Measurements from ENCODE around the gene LGALS14. TPM values are rescaled to one million over a fixed set of nuclear protein-coding genes. Genes with fewer than 3 reads are reported as not detected.
"Not testable (repeated sequence)": the region's sequence is repeated elsewhere in the genome, so short reads cannot be mapped to it uniquely, and the experiment has no call there.

The LGALS14 gene
- polyA plus RNA-seq, 10 donors = 0.30 to 0.81 (median 0.56) TPM; not detected in 2

- DNase-seq = no peak
These were observed 11.5 kb upstream of the LGALS14 start for GRCh38 chr19:39692822-39693221.

DNA sequence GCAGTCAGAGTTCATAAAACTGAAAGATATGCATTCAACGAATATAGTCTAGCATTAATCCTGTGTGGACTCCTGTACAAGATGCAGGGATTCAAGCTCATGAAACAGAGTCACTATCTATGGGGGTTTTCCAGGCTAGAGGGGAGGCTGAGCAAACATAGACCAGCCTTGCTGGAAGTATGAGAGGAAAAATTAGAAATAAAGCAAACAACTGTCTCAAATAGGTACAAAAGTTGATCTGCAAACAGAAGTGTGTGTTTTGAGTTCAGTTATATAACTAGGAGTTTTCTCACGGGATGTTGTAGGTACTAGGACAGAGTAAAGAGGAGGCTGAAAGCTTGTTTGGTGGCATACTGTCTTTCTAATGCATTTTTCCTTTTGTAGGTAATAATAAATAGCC is 8.5 kb upstream of the LGALS14 start:
- no peak for DNase-seq

DNA sequence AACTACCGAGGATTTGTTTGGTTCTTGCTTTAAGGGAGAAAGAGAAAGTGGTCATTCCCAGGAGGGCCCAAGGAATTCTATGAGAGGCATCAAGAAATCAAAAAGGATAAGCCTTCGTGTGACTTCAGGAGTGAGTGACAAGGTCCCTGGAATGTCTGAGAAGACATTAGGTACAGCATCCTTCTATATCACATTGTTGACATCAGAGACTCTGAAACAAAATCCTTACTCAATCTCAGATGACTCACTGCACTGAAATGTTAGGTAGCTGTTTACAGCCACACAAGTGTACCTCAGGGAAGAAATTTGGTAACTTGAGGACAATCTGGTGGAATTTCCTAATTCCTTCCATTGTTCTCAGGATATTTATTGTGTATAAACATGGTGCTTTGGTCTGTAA is 7.9 kb upstream of the LGALS14 start:
- no peak for DNase-seq

- no peak for DNase-seq
These were observed 5.7 kb upstream of the LGALS14 start for GRCh38 chr19:39698535-39698934.

- no peak for DNase-seq
These were observed 3.0 kb upstream of the LGALS14 start for GRCh38 chr19:39701291-39701690.

DNA sequence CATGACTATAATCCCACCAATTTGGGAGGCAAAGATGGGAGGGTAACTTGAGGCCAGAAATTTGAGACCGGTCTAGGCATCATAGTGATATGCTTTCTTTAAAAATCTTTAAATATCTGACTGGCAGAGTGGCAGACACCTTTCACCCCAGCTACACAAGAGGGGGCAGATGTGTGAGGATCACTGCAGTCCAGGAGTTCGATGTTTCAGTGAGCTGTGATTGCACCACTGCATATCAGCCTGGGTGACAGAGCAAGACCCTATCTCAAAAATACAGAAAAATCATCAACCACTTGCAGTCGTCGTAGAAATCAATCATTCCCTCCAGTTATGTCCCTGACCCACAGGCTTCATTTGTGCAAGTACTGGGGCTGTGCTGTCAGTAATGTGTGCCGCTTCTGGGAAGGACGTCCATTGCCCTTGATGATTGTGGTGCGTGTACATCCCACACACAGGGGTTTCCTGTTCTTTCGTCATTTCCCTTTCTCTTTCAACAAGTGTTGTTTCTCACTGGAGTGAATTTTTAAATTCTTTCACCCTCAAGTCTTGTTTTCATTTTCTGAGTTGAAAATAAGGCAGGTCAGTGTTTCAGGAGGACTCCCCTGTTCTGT is 1.4 kb downstream of the LGALS14 start:
- DNase-seq = no peak

- DNase-seq = no peak
These were observed 4.3 kb downstream of the LGALS14 start for GRCh38 chr19:39708594-39708993.

DNA sequence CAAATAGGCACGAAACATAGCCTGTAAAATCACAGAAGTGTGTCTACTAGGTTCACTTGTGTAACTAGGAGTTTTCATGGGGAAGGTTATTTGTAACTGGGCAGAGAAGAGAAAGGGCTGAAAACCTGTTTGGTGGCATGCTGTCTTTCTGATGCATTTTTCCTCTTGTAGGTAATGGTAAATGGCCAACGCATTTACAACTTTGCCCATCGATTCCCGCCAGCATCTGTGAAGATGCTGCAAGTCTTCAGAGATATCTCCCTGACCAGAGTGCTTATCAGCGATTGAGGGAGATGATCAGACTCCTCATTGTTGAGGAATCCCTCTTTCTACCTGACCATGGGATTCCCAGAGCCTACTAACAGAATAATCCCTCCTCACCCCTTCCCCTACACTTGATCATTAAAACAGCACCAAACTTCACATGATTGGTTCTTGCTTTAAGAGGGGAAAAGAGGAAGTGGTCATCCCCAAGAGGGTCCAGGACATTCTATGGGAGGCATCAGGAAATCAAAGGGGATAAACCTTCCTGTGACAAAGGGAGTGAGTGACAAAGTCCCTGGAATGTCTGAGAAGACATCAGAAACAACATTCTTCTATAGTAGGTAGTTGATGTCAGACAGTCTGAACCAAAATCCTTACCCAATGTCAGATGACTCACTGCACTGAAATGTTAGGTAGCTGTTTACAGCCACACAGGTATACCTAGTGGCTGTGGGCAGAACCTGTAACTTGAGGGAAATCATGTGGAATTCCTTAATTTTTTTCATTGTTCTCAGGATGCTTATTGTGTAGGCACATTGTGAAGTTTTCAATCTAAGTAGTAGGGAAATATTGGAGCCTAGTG is 5.0 kb downstream of the LGALS14 start:
- DNase-seq = no peak

GRCh38 chr19:39710333-39710890 is 6.1 kb downstream of the LGALS14 start:
- DNase-seq = no peak

GRCh38 chr19:39720144-39720543 is 15.9 kb downstream of the LGALS14 start:
- DNase-seq = not testable (repeated sequence)

DNA sequence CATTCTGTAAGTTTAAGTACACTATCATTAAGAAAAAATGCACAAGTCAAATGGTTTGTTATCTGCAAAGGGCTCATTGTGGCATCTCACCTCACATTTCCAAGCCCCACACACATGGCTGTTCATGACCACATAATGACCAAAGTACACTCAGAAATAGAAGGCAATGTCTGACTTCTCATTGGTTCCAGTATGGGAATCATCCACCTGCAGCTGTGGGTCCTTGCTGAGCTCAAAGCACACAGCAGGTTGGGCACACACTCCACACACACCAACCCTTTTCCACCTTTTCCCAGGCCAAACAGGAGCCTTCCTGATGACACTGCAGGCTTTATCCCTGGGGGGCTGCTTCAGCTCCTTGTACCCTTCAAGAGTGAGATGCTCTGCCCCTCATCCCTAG is 21.7 kb downstream of the LGALS14 start:
- DNase-seq = no peak

- no peak for DNase-seq
These were observed 23.0 kb downstream of the LGALS14 start for GRCh38 chr19:39727070-39727800.

GRCh38 chr19:39728040-39728439 is 23.8 kb downstream of the LGALS14 start:
- no peak for DNase-seq

DNA sequence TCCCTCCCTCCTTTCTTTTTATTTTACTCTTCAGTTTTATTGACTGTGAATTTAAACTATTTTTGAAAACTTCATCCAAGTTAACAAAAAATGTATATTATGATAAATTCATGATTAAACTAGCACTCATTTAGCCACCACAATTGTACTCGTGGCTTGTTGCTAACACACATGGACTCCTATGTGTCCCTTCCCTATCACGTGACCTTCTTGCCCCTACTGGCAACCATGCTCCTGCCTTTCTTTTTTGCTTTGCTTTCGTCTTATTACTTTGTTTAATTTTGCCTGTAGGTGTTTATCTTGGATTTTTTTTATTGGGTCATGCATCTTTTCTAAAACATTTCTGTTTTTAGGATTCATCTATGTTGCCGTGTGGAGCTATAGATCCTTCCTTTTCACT is 25.3 kb downstream of the LGALS14 start:
- DNase-seq = no peak

DNA sequence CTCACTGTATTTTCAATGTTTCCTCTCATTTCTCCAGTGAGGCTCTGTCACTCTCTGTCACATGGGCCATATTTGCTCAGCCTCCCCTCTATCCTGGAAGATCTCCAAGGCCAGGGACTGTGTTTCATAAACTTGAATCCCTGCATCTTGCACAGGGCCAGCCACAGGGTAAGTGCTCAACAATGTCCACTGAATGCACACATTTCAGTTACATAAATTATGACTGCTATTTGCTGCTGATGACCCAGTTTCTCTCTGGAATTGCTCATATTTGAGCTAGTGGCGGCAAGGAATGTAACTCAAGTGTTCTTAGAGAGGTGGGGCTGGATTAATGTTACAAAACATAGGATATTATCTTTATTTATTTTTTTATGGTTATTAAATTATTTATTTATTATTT is 27.4 kb downstream of the LGALS14 start:
- DNase-seq = no peak

DNA sequence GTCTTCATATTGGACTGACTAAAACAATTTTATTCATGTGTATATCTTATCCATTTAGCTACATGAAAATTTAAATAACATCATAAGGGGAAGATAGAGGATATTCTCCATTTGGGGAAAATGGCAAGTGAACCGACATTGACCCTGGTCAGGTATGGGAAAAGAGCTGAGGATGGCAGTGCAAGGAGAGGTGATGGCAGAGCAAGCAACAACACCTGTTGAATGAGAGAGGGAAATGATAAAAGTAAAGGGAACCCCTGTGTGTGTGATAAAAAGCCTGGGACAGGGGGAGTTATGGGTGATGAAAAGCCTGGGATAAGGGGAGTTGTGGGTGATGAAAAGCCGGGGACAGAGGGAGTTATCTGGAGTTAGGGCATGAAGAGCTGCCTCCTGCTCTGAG is 29.6 kb downstream of the LGALS14 start:
- DNase-seq = no peak

GRCh38 chr19:39735688-39736087 is 31.4 kb downstream of the LGALS14 start:
- no peak for DNase-seq

GRCh38 chr19:39736088-39736487 is 31.8 kb downstream of the LGALS14 start:
- no peak for DNase-seq

DNA sequence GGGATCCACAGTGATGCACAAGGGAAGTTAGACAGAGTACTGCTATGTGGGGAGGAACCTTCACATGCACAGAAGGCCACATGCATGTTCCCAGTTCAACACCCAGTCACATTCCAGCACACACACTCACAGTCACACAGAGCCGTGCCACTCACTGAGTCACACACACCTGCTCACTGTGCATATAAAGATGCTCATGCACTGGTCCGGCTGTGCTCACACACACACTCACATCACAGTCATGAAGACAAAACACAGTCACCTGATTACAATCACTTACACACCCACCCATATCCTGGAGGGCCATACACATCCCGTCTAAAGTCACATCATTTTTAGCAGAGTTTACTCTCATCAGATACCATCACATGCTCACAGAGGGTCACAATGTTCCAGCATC is 33.1 kb downstream of the LGALS14 start:
- no peak for DNase-seq

- no peak for DNase-seq
These were observed 33.6 kb downstream of the LGALS14 start, which contains the start of gene CLC for GRCh38 chr19:39737891-39738290. TSS of gene CLC (minus strand) at chr19:39738029. CDS start at chr19:39737952, 77 bp downstream.

DNA sequence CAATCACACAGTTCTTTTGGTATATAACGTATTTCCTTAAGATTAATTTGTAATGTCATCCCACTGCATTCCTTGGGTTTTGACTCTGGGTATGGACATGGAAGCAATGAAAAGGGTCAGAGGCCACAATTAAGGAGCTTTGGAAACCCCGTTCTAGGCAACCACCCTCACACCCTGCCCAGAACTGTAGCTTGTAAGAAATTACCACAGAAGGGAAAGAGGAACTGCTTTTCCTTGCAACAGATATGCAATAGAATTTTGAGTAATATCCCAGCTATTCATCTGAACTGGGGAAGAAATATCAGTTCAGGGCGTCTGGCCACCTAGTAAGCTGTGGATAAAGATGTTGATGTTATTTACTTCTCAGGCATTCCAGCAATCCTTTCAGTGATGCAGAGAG is 34.5 kb downstream of the LGALS14 start:
- DNase-seq = no peak

DNA sequence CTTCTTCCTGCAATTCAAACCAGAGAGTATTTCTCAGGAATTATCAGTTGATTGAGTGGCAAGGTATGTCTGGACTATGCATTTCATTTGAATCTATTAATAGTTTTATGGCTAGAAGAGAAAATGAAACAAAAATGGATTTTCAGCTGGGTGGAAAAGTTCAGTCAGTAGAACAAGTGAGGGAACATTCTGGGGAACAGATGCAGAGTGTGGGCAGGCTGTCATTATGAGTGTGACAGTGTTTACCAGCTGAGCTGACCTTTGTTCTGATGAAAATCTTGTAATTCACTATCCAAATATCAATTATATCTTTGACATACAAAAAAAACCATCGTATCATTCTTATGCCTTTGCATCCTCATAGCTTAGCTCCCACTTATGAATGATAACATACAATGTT is 36.1 kb downstream of the LGALS14 start:
- no peak for DNase-seq

All from muscle of back (tissue), 11 donors.